ENCODE measurements around the gene NCOA3.
"Not testable (repeated sequence)": the region's sequence is repeated elsewhere in the genome, so short reads cannot be mapped to it uniquely, and the experiment has no call there.

NCOA3 gene

DNA sequence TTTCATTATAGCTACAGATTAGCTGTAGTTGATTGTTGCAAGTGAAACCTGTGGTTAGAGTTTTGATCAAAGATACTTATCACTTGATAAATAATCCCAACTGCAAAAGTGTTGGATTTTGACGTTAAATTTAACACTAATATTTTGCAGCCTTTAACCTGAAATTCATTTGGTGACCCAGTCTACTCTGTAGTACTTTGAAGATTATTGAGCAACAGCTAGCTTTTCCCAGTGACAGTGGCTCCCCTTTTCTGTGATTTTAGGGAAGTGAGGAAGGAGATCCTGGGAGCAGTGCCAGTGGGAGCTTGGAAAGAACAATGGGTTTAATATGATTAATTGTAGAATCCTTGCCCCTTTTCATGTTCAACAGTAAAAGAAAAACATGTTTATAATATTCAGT, 76.9 kb downstream of the NCOA3 start:
- DNase-seq (ENCODE audit: low read depth) = no peak
- TF ChIP-seq, protein P1, sequence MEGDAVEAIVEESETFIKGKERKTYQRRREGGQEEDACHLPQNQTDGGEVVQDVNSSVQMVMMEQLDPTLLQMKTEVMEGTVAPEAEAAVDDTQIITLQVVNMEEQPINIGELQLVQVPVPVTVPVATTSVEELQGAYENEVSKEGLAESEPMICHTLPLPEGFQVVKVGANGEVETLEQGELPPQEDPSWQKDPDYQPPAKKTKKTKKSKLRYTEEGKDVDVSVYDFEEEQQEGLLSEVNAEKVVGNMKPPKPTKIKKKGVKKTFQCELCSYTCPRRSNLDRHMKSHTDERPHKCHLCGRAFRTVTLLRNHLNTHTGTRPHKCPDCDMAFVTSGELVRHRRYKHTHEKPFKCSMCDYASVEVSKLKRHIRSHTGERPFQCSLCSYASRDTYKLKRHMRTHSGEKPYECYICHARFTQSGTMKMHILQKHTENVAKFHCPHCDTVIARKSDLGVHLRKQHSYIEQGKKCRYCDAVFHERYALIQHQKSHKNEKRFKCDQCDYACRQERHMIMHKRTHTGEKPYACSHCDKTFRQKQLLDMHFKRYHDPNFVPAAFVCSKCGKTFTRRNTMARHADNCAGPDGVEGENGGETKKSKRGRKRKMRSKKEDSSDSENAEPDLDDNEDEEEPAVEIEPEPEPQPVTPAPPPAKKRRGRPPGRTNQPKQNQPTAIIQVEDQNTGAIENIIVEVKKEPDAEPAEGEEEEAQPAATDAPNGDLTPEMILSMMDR (IDR thresholded peaks at IDR 0.05; ENCODE audit: control insufficient read depth, insufficient read depth, low read depth, low read length, missing control alignments) = no peak
- no peak overlapping the region for H3K4me3 ChIP-seq (ENCODE audit: control insufficient read depth, low read depth, low read length)

GRCh38 chr20:47580686-47581085, 79.0 kb downstream of the NCOA3 start:
- H3K4me3 ChIP-seq (ENCODE audit: control insufficient read depth, low read depth, low read length); DNase-seq (ENCODE audit: low read depth): not testable (repeated sequence)

DNA sequence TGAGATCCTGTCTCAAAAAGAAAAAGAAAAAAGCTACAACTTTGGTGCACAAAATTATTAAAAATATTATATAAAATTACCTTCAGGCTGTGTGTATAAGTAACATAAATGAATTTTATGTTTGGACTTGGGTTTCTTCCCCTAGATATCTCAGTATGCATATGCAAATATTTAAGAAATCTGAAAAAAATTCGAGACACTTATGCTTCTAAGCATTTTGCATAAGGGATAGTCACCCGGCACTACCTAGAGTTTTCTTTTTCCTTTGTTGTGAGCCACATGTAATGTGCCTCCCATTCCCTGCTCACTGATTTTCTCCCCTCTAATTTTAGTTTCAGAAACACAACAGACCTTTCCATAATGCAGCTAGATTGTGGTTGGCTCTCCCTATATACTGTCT, 79.4 kb downstream of the NCOA3 start:
- no peak for DNase-seq (ENCODE audit: low read depth)
- TF ChIP-seq, protein P1 (IDR thresholded peaks at IDR 0.05; ENCODE audit: control insufficient read depth, insufficient read depth, low read depth, low read length, missing control alignments) = no peak

GRCh38 chr20:47583551-47583950, 81.9 kb downstream of the NCOA3 start:
- TF ChIP-seq, protein P1 (IDR thresholded peaks at IDR 0.05; ENCODE audit: control insufficient read depth, insufficient read depth, low read depth, low read length, missing control alignments) = no peak
- no peak for DNase-seq (ENCODE audit: low read depth)
- H3K4me3 ChIP-seq (ENCODE audit: control insufficient read depth, low read depth, low read length) = no peak overlapping the region

More for the DNA sequence above, 79.4 kb downstream of the NCOA3 start:
- H3K4me3 ChIP-seq (ENCODE audit: control insufficient read depth, low read depth, low read length) = no peak overlapping the region

DNA sequence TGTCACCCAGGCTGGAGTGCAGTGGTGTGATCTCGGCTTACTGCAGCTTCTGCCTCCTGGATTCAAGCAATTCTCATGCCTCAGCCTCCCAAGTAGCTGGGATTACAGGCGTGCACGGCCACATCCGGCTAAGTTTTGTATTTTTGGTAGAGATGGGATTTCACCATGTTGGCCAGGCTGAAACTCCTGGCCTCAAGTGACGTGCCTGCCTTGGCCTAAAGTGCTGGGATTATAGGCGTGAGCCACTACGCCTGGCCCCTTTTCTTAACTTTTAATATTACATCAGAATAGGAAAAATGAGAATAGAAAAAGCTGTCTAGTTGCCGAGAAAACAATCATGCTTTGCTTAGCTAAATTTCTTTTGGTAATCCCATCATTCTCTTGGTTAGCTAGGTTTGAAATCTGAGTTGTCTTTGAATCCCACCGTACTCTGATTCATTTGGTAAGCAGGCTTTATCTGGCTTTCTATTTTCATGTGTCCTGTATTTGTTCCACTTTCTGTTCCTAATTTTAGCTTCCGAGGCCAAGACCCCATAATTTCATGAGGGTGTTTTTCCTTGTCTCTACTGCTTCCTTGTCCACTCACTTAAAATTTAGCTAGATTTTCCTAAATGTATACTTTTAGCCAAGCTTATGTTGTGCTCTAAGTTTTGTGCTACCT, 83.5 kb downstream of the NCOA3 start:
- DNase-seq (ENCODE audit: low read depth) = no peak
- no peak overlapping the region for H3K4me3 ChIP-seq (ENCODE audit: control insufficient read depth, low read depth, low read length)
- TF ChIP-seq, protein P1 (IDR thresholded peaks at IDR 0.05; ENCODE audit: control insufficient read depth, insufficient read depth, low read depth, low read length, missing control alignments) = no peak

DNA sequence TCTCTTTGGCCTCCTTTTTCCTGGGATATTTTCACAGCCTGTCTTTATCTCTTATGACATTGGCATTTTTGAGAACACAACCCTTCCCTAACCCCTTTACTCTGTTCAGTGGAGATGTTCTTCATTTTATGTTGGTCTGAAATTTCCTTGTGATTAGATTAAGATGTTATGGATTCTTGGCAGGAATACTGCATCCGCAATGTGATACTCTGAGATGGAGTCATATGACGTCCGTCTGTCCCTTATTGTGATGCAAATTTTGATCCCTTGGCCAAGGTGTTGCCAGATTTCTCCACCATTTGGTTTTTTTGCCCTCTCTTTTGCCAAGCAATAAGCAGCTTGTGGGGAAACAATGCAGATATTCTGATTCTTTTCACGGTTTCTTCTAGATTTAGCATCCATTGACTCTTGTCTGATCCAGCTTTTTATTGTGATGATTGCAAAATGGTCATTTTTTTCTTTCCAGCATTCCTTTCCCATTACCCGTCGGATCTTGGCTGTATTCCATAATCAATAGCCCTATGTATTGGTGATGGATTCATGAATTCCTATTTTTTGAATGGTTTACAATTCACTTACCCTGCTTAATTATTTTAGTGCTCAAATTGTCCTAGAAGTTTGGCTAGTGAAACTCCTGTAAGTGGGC, 85.1 kb downstream of the NCOA3 start:
- TF ChIP-seq, protein P1 (IDR thresholded peaks at IDR 0.05; ENCODE audit: control insufficient read depth, insufficient read depth, low read depth, low read length, missing control alignments) = no peak
- no peak overlapping the region for H3K4me3 ChIP-seq (ENCODE audit: control insufficient read depth, low read depth, low read length)
- no peak for DNase-seq (ENCODE audit: low read depth)

- TF ChIP-seq, protein P1 (IDR thresholded peaks at IDR 0.05; ENCODE audit: control insufficient read depth, insufficient read depth, low read depth, low read length, missing control alignments) = no peak
- H3K4me3 ChIP-seq (ENCODE audit: control insufficient read depth, low read depth, low read length) = no peak overlapping the region
- no peak for DNase-seq (ENCODE audit: low read depth)
These were observed 86.5 kb downstream of the NCOA3 start for GRCh38 chr20:47588158-47588557.
